Dedifferentiated amniotic fluid mesenchymal stem cell (primary cell): ENCODE data around the gene ACTN2.

Source experiments
- DNase-seq: peaks from one replicate; pipeline ENCODE4 v3.0.0-alpha.2; 2016; ENCODE audit errors: extremely low spot score

ACTN2 gene

DNA sequence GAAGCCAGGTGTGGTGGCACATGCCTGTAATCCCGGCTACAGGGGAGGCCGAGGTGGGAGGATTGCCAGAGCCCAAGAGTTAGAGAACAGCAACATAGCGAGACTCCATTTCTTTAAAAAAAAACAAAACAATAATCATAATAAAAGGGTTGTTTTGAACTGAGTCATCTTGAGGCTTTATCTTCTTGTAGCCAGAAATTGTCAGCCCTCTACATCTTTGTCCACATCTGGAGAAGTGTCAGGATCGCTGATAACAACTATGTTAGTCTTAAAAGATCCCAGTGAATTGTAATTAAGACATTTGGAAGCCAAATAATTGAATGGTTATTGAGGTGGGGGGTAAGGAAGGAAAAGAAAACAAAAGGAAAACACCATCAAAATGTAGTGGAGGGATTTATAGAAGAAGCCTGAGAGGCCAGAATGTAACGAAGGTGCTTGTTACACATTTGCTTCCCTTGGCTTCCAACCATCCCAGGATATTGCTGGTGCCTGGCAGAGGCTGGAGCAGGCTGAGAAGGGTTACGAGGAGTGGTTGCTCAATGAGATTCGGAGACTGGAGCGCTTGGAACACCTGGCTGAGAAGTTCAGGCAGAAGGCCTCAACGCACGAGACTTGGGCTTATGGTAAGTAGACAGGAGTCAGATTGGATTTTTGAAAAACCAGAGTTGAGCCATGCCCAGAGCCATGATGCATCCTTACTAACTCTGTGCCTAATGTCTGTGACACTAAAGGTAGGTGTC, 56.3 kb downstream of the ACTN2 start:
- no peak for DNase-seq

DNA sequence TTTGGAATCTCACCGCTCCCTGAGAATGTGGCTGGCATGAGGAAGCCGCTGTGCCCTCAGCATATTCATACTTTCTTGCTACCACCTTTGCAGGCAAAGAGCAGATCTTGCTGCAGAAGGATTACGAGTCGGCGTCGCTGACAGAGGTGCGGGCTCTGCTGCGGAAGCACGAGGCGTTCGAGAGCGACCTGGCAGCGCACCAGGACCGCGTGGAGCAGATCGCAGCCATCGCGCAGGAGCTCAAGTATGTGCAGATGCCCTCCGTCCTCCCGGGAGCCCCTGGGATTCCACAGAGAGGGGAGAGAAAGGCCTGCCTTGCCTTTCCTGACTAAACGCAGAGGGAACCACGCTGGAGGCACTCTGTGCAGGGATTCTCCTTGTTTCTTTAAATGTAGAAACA, 58.2 kb downstream of the ACTN2 start:
- no peak for DNase-seq

DNA sequence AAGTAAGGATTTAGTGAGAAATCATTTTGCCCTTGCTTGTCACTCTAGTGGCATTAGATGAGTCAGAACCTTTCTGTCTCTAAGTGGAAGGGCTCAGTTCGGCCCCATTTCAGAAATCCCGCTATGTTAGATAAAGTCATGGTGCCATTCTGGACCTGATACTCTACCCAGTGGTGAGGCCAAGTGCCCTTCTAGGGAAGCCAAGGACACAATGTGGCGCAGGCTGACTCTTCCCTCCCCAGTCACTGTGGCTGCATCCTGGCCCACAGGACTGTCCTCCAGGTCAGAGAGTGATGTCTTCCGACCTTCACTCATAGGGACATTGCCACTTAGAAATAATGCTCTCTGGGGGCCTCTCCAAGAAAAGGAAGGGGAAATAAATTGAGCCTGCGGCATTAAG, 60.5 kb downstream of the ACTN2 start:
- no peak for DNase-seq

DNA sequence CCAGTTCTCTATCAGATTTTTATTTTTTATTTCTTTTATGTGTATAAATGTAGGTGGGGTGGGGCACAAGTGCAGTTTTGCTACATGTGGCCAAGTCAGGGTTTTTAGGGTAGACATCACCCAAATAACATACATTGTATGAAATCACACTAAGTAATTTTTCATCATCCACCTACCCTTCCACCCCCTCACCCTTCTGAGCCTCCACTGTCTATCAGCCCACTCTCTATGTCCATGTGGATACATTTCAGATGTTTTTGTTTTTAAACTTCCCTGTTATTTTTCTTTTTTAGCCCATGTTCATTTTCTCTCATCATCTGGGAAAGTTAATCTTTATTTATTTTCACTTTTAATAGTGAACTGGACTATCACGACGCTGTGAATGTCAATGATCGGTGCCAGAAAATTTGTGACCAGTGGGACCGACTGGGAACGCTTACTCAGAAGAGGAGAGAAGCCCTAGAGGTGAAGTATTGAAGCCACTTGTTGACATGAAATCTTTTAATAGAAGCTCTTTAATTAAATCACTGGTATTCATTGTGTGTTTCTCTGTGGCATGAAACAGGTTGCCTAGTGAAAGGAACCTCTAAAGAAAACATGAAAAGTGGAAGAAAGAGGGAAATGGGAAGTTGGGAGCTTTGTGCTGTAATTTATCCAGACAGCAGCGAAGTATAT, 61.1 kb downstream of the ACTN2 start:
- DNase-seq, result no peak

DNA sequence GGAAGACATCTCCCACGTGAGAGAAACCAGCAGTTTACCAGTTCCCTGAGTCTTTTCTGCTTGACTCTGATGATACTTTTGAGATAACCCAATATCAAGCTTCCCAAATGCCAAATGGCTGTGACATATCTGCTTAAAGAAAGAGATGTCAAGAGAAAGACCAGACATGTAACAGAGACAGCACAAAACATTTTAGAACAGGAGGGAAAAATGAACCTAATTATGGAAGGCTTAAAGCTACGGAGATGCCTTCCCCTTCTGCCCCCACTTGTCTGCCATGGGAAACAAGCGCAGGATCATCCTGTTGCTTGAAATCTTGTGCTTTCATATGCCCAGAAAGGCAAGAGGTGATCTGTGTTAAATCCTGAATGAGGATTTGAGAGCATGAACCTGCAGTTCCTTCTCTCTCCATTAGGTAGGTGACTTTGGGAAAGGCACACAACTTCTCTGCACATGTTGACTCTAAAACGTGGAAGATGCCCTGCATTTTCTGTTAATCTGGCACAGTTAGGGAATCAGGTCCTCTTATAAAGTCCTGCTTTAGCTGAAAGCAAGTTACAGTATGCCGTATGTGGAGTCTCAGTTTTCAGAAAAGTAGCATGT, 62.1 kb downstream of the ACTN2 start:
- DNase-seq, result no peak

DNA sequence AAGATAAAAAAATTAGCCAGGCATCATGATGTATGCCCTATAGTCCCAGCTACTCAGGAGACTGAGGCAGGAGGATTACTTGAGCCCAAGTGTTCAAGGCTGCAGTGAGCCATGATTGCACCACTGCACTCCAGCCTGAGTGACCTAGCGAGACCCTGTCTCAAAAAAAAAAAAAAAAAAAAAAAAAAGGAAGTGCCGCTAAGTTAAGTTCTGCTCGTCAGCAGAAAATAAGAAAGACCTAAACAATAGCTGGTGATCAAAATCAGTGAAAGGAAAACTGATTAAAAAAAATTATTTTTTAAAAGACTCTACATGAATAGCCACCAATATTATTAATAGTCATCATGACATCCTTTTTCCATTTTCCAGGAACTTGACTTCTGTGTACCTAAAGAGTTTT, 64.6 kb downstream of the ACTN2 start:
- DNase-seq, result no peak

DNA sequence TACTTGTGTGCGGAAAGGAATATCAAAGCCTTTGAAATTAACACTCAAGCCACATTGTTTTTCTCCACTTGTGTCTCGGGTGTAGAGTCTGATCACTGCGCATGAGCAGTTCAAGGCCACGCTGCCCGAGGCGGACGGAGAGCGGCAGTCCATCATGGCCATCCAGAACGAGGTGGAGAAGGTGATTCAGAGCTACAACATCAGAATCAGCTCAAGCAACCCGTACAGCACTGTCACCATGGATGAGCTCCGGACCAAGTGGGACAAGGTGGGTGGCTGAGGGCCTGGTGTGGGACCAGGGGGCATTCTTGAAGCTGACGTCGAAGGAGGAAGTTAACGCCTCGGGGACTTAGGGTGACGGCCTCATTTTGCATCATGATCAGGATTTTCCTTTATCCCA, 65.1 kb downstream of the ACTN2 start:
- no peak for DNase-seq

DNA sequence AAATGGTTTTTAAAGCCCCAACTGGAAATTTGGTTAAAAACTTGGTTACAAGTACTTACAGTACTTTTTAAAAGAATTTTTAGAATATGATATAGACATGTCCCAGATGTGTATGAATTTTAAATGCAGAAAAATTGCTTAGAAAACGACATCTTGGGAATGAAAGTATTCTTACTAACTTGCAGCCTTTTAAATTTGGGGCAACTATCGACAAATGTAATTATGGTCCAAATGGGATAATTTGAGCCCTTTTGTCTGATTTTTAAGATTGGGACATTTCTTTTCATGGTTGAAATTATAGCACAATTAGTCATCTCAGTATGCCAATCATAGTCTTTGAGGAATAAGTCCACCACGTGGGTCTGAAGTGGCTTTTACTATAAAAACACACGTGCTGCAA, 65.6 kb downstream of the ACTN2 start:
- no peak for DNase-seq

DNA sequence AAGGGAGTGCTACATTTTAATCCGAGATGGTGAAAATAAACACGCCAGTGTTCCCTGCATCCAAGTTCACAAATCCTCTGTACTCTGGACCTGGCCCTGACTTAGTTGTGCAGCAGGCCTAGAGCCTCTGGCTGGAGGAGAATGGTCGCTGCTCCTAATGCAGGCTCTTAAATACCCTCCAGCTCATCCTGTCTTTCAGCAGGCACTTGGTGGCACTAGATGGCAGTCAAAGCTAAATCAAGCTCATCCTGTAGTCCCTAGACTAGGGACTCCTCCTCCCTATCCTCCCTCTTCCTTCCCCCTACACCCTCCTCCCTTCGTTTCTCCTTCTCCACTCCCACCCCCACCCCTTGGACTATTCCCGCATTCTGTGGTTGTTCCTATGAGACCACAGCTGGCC, 67.2 kb downstream of the ACTN2 start:
- no peak for DNase-seq

DNA sequence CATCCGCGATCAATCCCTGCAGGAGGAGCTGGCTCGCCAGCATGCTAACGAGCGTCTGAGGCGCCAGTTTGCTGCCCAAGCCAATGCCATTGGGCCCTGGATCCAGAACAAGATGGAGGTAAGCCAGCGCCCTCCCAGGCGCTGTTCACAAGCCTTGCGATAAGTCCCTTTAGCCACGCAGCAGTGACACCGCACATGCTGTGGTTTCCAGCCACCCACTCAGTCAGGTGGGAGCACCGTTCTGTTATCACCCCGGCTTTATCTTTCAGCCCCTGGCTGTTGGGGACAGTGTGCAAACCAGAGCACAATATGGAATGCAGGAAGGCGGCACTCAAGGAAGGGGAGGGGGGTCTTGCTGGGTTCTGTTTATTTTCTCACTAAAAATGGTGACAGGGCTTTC, 67.7 kb downstream of the ACTN2 start:
- DNase-seq, result no peak

DNA sequence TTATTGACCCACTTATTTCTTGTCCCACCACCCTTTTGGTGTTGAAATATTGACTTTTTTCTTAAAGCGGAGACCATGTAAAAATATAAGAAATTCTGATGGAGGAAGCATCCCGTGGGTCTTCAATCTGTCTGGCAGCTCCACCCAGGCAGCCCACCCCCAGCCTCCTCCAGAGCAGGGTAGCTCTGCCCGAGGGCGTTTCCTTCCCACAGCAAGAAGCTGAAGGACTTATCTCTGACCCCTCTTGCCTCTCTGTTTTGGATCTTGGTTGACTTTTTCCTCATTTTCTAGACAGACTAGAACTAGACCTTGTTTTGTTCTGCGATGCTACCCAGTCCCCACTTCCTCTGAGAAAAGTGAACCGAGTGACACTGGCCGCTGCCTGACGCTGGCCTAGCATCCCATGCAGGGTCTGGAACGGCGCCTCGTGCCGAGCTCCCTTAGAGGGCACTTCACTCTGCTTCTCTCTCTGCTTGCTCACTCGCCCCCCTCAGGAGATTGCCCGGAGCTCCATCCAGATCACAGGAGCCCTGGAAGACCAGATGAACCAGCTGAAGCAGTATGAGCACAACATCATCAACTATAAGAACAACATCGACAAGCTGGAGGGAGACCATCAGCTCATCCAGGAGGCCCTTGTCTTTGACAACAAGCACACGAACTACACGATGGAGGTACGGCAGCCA, 68.4 kb downstream of the ACTN2 start:
- DNase-seq, result no peak

DNA sequence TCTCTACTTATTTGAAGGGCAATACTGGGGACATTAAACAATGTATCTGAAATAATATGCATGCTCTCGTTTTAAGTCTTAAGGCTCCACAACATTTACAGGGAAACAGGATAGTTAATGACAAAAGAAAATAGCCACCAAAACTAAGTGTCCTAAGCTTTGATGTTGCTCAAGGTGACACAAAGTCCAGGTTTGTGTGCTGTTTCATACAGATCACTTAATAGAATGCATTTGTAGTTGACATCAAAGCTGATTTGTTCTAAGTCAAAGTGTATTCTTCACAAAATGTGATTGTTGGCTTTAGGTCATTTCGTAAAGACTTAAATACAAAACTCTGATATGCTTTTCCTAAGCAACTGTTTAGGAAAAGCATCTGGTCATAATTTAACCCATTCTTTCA, 71.3 kb downstream of the ACTN2 start:
- DNase-seq, result no peak

DNA sequence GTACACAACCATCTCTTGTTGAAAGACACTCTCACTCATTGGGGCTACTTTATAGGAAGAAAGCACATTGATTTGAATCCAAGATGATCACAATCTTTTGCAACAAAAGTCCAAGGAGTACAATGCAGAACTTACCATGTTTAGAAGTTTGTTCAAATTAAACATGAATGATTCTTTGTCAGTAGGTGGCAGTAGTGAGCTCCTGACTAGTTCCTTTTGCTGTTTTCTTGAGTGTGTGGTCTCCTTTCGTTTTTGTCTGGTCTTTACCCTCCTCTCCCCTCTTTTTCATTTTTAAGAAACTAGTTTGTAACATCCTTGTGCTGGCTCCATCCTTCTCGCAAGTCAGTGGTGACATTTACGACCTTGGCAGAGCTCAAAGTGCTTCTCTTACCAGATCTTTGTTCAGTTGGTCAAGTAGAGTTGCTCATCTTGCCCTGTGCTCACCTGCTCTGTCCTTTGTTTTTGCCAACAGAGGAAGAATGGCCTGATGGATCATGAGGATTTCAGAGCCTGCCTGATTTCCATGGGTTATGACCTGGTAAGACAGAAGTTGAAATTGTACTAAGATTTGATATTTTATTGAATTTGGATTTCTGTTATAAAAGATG, 73.1 kb downstream of the ACTN2 start:
- peak; percentile 32 for DNase-seq

DNA sequence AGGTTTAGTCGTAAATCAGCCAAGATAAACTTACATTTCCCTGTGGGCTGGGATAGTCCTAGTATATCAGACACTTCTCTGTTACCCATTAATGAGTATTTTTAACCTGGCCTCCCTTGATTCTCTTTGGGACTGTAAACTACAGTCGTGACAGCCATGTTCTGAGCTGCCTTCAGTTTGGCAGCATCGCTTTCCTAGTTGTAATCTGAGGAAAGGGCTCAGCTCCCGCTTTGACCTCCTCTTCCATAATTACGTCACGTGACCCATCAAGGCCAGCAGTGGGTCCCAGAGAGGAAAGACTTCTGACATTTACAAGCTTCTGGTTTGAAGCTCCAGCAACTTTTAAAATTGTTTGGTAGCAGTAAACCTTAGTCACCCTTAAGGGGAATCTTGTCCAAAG, 74.2 kb downstream of the ACTN2 start:
- DNase-seq, result no peak

DNA sequence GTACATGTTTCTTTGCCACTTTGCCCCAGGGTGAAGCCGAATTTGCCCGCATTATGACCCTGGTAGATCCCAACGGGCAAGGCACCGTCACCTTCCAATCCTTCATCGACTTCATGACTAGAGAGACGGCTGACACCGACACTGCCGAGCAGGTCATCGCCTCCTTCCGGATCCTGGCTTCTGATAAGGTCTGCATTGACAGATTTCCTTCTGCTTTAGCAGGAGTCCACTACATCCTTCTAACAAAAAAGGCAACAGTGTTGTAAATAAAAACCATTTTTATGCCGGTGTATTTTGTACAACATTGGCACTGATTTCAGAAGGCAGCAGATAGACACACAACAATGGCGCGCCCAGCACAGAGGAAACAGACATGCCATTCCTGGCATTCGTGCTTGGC, 74.7 kb downstream of the ACTN2 start:
- no peak for DNase-seq

DNA sequence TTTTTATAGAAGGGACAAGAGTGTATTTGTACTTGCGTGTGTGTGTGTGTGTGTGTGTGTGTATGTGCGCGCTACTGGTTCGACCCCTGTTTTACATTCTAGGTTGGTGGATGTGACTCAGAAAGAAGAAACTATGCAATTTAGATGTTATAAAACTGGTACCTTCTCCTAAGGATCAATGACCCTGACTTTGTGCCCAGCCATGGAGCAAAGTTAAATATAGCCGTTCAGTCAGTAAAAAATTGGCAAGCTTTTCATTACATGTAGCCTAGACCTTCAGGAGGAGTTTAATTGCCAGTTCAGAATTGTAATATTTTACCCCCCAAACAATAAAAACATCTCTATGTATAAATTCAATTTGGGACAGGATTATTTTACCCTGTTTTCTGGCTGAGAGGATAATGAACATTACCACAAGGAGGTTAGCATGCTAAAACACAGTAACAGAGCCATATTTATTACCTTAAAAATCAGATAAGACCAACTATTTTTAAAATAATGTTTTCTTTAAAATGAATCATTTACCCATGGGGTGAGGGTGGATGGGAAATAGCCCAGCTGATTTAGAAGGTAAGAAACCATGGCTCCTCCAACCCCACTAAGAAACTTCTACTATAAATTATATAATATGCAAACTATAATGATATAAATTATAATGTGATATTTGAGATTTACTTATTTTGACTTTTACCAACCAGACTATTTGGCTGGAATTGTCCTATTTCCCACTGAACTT, 75.3 kb downstream of the ACTN2 start:
- DNase-seq, result no peak

DNA sequence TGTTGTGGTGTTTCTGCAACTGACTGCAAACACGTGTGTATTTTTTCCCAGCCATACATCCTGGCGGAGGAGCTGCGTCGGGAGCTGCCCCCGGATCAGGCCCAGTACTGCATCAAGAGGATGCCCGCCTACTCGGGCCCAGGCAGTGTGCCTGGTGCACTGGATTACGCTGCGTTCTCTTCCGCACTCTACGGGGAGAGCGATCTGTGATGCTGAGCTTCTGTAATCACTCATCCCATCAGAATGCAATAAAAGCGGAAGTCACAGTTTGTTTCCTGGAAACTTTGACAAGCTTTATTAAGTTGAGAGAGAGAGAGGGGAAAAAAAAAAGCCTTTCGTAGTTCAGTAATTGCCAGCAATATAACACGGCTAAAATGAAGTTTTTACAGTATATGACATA, 76.1 kb downstream of the ACTN2 start:
- DNase-seq, result no peak

DNA sequence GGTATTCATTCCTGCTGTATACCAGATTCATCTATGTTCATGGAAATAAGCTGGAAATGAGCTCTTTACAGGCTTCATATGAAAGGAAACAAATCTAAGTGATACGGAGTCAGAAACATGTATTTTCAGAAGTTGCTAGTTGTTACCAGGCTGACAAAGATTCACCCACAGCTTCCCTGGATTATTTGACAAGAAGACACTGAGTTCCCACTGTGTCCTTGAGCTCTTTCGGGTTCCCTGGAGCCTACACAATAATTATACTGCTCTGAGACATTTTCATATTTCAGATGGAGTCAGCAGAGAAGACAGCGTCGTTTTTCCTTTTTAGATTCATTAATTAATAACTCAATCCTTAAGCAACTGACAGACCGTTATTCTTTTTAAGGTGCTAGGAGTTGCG, 79.5 kb downstream of the ACTN2 start:
- DNase-seq, result no peak

DNA sequence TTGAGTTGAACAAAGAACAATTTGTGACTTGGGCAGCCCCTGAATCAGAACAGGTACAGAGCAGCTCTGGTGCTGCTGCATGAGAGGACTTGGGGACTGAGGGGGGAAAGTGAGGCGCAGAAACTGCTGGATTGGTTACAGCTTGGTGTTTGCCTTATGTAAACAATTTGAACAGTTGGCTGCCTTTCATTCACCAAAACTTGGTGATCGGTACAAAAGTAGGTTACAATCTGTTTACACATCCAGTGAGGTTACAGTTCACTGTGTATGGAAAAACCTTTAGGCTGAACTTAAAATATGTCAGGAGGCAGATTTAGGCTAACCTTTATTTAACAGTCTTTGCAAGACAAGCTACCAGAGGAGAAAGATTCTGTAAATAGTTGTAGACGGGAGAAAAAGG, 80.2 kb downstream of the ACTN2 start:
- no peak for DNase-seq

DNA sequence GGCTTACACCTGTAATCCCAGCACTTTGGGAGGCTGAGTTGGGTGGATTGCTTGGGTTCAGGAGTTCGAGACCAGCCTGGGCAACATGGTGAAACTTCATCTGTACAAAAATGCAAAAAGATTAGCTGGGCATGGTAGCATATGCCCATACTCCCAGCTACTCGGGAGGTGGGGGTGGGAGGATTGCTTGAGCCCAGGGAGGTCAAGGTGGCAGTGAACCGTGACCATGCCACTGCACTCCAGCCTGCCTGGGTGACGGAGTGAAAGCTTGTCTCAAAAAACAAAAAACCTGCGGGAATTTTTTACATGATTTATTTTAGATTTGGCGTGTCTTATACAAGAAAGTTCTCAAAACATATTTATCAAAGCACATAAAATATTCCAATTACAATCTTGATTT, 81.0 kb downstream of the ACTN2 start:
- DNase-seq, result no peak

DNA sequence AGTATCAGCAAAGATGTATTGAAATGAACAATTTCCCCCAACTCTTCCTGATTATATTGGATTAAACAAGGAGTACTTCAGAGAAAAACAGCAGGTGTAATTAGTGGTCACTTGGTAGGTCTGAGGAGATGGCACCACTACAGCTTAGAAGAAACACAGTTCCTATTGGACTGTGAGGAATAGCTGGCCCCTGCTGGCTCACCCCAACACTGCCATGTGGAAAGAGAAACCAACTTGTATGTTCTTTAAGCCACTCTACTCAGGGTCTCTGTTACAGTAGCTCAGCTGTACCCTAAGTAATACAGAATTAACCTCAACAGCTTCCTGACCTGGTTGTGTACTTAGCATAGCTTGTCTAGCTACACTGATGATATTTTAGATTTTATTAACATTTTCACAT, 82.3 kb downstream of the ACTN2 start:
- no peak for DNase-seq

DNA sequence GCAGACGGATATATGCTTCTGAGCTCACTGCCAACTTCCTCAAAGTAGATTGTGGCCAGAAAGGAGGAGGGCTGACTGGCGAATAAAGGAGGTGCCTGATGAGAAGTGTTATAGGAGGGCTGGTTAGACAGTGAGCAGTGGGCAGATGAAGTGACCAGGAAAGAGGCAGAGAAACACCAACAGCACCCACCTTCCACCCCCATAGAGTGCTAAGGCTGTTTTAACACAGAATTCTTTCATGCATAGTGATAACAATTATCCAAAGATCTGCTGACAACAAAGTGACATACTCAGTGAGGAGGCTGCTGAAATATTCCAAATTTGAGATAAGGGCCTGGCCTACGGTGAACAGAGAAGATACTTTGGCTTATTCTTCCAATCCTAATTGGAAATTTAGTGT, 87.6 kb downstream of the ACTN2 start:
- DNase-seq, result no peak
